Stimulated activated CD4-positive, alpha-beta T cell treated with anti-CD3 and anti-CD28 coated beads, Interleukin-12 subunit alpha, Interleukin-12 subunit beta, amount 100 ng/mL, for 24 hours (primary cell): ENCODE data around the gene PRKG1.

Experiments used
- DNase-seq, 2 experiments: peaks; one replicate each; pipeline ENCODE4 v3.0.0-alpha.2; 2020; ENCODE audit warnings: low read depth in 2 of 2

Gene PRKG1

GRCh38 chr10:51074238-51075028 lies at the start of gene PRKG1:
PRKG1 (plus strand) TSS chr10:51074487.
- no peak for DNase-seq

GRCh38 chr10:51028420-51028819 lies 45.9 kb upstream of the PRKG1 start:
- no peak for DNase-seq

DNA sequence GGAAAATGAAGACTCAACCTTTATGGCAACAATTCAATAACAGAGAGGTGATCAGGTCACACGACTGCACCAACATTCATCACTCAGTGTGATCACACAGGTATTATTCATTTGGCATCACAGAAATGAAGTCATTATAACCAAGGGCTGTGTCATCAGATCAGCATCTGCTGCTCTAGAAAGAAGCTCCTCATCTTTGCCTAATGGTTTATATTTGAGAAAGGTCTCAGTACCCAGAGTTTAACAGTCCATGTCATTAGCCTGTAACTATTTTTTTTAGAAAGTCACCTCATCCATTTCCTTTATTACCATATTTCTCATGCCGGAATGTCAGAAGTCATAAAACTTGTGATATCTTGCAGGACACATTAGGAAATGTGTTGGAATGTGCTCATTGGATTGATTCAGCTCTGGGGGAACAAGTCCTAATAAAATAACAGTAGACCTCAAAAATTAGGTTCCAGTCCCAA lies 45.1 kb upstream of the PRKG1 start:
- DNase-seq: no peak

GRCh38 chr10:51030480-51030879 lies 43.8 kb upstream of the PRKG1 start:
- no peak for DNase-seq

- DNase-seq: no peak
Observed at GRCh38 chr10:51031950-51032349, 42.3 kb upstream of the PRKG1 start.

GRCh38 chr10:51034769-51035168 lies 39.5 kb upstream of the PRKG1 start:
- DNase-seq: no peak

GRCh38 chr10:51035344-51035743 lies 38.9 kb upstream of the PRKG1 start:
- DNase-seq: no peak

DNA sequence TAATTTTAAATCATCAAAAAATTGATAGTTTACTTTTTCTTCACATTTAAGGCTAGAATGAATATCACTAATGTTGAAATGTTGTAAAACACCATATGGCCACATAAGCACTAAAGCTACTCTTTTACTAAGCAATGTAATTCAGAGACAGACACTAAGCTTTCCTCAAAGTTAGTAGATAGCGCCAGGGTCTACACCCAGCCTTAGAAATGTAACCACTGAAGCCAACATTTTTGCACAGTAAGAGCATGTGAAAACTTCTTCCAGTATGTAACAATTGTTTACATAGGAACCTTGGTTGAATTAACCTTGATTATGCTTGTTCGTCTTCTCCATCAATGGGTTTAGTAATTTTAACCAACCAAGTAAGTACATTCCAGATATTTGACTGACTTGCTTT lies 28.4 kb upstream of the PRKG1 start:
- DNase-seq: no peak

DNA sequence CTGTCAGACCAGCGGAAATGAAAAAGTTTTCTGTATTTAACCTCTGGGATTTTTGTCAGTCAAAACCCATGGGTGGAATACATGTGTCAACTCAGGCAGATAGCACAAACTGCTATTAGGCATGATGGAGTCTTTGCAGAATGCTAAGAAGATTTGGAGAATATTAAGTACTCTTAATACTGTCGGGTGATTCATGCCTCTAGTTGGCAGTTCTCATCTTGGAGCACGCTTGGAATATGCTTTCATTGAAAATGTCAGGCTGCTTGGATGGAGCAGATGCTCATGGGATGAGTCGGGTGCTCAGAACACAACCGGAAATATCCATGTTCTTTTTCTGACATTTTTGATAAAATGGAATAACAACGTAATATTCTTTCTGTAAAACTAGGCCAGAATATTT lies 27.6 kb upstream of the PRKG1 start:
- no peak for DNase-seq

DNA sequence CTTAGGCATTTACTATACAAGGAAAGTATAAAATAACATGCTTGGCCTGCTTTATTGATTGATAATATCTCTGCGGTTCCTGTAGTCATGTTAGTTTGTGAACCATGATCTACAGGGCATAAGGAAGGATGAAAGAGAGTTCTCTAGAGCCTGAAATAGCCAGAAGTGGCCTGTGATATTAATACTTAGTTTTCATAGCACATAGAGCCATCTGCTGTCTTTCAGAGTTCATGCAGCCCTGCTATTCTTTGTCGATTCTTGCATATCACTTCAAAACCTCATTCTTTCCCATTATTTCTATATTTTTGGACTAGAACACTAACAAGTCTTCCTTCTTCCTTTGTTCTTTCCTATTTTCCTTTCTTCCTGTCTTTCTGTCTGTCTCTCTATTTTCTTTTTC lies 26.4 kb upstream of the PRKG1 start:
- no peak for DNase-seq

- DNase-seq: no peak
Observed at GRCh38 chr10:51048792-51049191, 25.5 kb upstream of the PRKG1 start.

GRCh38 chr10:51052163-51052562 lies 22.1 kb upstream of the PRKG1 start:
- no peak for DNase-seq

DNA sequence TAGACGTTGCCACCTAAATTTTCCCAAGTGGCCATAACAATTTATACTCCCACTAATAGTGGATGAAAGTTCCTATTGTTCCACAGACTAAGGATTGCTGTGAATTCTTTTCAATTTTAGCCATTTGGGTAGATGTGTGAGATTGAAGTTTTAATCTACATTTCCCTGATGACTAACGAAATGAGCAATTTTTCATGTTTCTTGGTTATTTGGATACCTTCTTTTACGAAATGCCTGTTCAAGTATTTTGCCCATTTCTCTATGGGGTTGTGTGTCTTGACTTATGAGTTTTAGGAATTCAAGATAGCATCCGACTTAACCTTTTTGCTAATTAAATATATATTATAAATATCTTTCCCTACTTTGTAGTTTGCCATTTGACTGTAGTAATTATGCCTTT lies 16.4 kb upstream of the PRKG1 start:
- DNase-seq: no peak

DNA sequence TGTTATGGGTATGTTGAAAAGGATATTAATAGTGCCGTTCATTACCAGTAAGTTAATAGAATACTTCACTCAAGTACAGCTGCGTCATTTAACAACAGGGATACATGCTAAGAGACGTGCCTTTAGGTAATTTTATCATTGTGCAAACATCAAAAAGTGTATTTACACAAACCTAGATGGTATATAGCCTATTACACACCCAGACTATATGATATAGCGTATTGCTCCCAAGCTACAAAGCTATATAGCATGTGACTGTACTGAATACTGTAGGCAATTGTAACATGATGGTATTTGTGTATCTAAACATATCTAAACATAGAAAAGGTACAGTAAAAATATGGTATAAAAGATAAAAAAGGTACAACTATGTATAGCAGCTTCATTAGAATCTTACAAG lies 11.1 kb upstream of the PRKG1 start:
- no peak for DNase-seq

DNA sequence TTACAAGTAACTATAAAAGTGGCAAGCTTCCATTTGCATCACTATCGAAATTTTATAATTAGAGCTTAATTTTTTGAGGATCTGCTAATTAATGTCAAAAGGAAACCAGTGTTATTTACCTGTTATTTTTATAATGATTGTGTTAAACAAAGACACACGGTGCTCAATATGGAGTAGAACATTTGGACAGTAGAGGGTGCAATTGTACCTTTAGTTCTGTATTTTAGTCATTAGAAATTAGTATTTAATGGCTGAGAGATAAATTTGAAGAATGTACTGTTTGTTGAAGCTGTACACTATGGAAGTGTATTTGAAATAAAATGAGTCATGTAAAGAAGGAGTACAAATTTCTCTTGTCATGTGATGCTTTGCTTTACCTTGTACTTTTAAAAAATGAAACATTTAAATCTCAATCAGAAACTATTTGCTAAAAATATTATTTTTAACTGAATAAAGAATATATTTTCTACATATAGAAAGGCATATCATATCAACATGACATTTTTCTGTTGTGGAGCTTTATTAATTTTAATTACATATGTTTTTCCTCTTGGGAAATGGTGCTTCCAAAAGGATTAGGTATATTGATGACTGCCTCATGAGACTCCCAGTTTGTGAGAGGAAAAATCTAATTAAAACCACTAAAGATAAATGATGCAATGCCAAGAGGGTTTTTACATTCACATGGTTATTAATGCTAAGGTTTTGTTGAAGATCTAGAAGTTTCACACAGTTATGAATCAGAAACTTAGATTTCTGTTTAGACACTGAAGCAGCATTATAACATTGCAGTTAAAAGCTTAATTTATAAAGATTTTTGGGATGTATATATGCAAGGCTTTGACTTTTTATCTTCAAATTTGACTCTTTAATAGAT lies 10.4 kb upstream of the PRKG1 start:
- DNase-seq: no peak

DNA sequence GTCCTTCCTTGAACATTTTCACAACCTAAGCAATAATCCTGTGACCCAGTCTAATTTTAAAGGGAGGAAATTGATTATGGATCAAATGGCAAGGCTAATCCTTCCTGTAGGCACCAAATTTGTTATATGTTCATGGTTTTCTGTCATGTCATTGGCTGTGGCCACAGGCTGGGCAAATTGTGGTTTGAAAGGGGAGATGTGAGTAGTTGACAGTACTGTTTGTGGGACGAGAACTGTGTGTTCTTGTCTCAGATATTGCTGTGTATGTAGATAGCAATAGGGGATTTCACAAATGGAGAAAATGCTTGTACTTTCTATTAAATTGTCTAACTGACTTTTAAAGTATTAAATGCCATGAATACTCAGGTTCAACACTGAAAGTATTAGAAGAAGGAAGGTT lies 8.1 kb upstream of the PRKG1 start:
- no peak for DNase-seq

- DNase-seq: no peak
Observed at GRCh38 chr10:51072210-51072609, 2.1 kb upstream of the PRKG1 start.

DNA sequence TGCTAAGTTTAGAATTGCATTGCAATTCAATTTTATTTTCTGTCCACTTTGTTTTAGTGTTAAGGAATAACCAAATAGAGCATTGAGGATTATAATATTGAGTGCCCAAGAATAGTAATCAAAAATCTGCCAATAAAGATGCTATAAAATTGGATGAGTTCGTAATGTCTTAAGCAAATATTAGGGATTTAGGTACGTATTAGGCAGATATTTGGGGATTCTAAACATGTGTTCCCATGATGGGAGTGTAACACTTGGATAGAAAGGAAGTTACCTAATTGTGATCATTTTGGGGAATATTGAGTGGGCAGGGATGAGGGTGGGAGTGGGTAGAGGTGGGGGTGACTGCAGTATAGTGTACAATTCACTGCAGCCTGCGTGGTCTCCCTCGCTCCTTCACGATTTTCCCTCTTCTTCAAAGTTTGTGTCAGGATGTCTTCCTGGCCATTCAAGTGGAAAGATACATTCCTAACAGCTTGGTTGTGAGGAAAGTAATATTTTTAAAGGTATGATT lies 1.3 kb upstream of the PRKG1 start:
- DNase-seq: no peak

DNA sequence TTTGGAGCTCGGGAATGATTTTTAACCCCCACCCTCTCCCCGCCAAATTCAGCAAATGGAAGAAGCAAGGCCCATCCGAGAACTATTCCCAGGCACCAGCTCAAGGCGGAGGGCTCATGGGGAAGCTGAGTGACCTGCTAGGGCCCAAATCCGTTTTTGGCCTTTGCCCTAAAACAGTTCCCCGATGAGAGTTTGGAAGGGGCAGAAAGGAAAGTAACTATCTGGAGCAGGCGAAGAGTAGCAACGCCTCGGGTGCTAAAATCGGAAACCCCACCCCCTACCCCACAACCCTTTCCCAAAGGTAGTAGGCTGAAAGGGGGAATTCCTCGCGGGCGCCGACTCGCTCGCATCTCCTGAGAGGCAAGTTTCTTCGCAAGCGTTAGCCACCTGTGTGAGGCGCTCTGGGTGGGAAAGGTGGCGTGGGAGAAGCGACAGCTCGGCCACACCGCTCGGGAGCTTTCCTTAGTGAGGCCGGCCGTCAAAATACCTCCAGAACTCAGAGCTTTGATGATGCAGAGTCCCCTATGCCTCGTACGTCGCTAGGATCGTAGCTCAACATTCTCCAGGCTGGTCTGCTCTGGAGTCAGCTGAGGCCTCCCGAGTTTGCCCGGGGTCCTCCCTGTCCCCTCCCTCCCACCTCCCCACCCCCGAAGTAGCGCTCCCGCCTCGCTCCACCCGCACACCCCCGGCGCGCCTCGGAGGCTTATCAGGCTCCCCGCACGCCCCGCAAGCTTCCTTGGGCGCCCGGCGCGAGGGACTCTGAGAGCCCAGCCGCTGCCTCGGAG lies 642 bp upstream of the PRKG1 start:
- no peak for DNase-seq

GRCh38 chr10:51075043-51075872 lies 971 bp downstream of the PRKG1 start:
- no peak for DNase-seq

- DNase-seq: no peak
Observed at GRCh38 chr10:51075873-51076229, 1.6 kb downstream of the PRKG1 start.
